HepG2 (cell line): ENCODE results near the gene RABGAP1. TPM values are rescaled to one million over a fixed set of nuclear protein-coding genes. Genes with fewer than 3 reads are reported as not detected.

Source experiments
- ARNT2 ChIP-seq: sonication (generic); formaldehyde crosslinking; IDR thresholded peaks from 2 replicates; pipeline ENCODE4 v1.8.0; 2022; ENCODE audit warnings: mild to moderate bottlenecking, low read depth, missing genetic modification reagents, moderate library complexity
- ATAD3A ChIP-seq: sonication (generic); formaldehyde crosslinking; IDR thresholded peaks from 2 replicates; pipeline ENCODE4 v1.4.0; 2020; ENCODE audit warnings: missing genetic modification reagents
- DNMT1 ChIP-seq: sonication (generic); formaldehyde crosslinking; IDR thresholded peaks from 2 replicates; pipeline ENCODE4 v1.5.1; 2020; ENCODE audit warnings: mild to moderate bottlenecking, missing genetic modification reagents
- FOXA3 ChIP-seq: IDR thresholded peaks from 2 replicates; pipeline ENCODE4 v1.6.1; 2016; ENCODE audit warnings: missing genetic modification reagents, missing compliant biosample characterization
- FOXK2 ChIP-seq: fragments of 450-650 bp; IDR thresholded peaks from 2 replicates; pipeline ENCODE4 v1.6.1; 2016
- GATA4 ChIP-seq: sonication (generic); IDR thresholded peaks from 2 replicates; pipeline ENCODE4 v1.6.1; 2016; ENCODE audit warnings: antibody characterized with exemption, low read depth, borderline replicate concordance
- MTA1 ChIP-seq: sonication (generic); formaldehyde crosslinking; IDR thresholded peaks from 2 replicates; pipeline ENCODE4 v1.4.0; 2020; ENCODE audit warnings: missing genetic modification reagents, mild to moderate bottlenecking, borderline replicate concordance
- NCOR1 ChIP-seq: fragments of 200-600 bp; sonication (generic); IDR thresholded peaks from 2 replicates; pipeline ENCODE4 v1.7.0; 2017; ENCODE audit warnings: antibody characterized with exemption, low read length, borderline replicate concordance
- NFYC ChIP-seq: IDR thresholded peaks from 2 replicates; pipeline ENCODE4 v1.6.1; 2016; ENCODE audit warnings: missing genetic modification reagents, missing compliant biosample characterization
- NONO ChIP-seq, 2 experiments: fragments of 450-650 bp in 1 of 2; sonication (generic) in 1 of 2; formaldehyde crosslinking in 1 of 2; IDR thresholded peaks in 1 of 2; conservative IDR thresholded peaks in 1 of 2; 2 replicates each; pipeline versions ENCODE4 v1.6.1 to v1.8.0; 2017 to 2022; ENCODE audit warnings: mild to moderate bottlenecking in 1 of 2, missing genetic modification reagents in 1 of 2, moderate library complexity in 1 of 2
- PAF1 ChIP-seq: IDR thresholded peaks from 2 replicates; pipeline ENCODE4 v1.6.1; 2016; ENCODE audit warnings: missing genetic modification reagents, missing compliant biosample characterization
- SP4 ChIP-seq: sonication (generic); formaldehyde crosslinking; IDR thresholded peaks from 2 replicates; pipeline ENCODE4 v1.8.1; 2023; ENCODE audit warnings: mild to moderate bottlenecking, missing genetic modification reagents
- ZFP90 ChIP-seq: sonication (generic); formaldehyde crosslinking; IDR thresholded peaks from 2 replicates; pipeline ENCODE4 v1.8.0; 2022; ENCODE audit warnings: missing genetic modification reagents, mild to moderate bottlenecking, inconsistent platforms, borderline replicate concordance
- ZMYM4 ChIP-seq: sonication (generic); formaldehyde crosslinking; IDR thresholded peaks from 2 replicates; pipeline ENCODE4 v1.8.1; 2023; ENCODE audit warnings: mild to moderate bottlenecking, missing genetic modification reagents
- ZNF101 ChIP-seq: sonication (generic); formaldehyde crosslinking; IDR thresholded peaks from 2 replicates; pipeline ENCODE4 v1.4.0; 2020; ENCODE audit warnings: mild to moderate bottlenecking, low read depth, missing genetic modification reagents, borderline replicate concordance
- ZNF501 ChIP-seq: sonication (generic); formaldehyde crosslinking; IDR thresholded peaks from 2 replicates; pipeline ENCODE4 v1.5.1; 2020; ENCODE audit warnings: mild to moderate bottlenecking, moderate library complexity, missing genetic modification reagents
- ZNF781 ChIP-seq: sonication (generic); formaldehyde crosslinking; IDR thresholded peaks from 2 replicates; pipeline ENCODE4 v1.5.1; 2020; ENCODE audit warnings: borderline replicate concordance, mild to moderate bottlenecking, missing genetic modification reagents; ENCODE audit errors: not compliant biosample characterization
- polyA plus RNA-seq, 8 experiments: library from polyadenylated mRNA; depleted of rRNA in 3 of 8; stranded (reverse) in 7 of 8; unstranded in 1 of 8; fragments of >200 nt; fragmentation: Illumina TruSeq in 4 of 8; extraction: Trizol in 4 of 8; gene quantifications; 2 replicates each; pipeline versions ENCODE4 v1.2.1 to v1.2.3, GENCODE V29; 2011 to 2016; ENCODE audit warnings: low read depth in 4 of 8, missing spikeins in 1 of 8, mixed read lengths in 1 of 8; ENCODE audit not compliant: insufficient read depth in 1 of 8
- total RNA-seq, 5 experiments: library from RNA; depleted of rRNA; stranded (reverse); fragments of >200 nt; fragmentation: Illumina TruSeq; extraction: Trizol; gene quantifications; 2 replicates each; pipeline ENCODE4 v1.2.3, GENCODE V29; 2016; ENCODE audit warnings: low read depth in 1 of 5
- TF ChIP-seq, protein P1 (sequence below): sonication (generic); formaldehyde crosslinking; IDR thresholded peaks from 2 replicates; pipeline ENCODE4 v1.4.0; 2020; ENCODE audit warnings: mild to moderate bottlenecking, missing genetic modification reagents
- TF ChIP-seq, protein P2 (sequence below): sonication (generic); formaldehyde crosslinking; IDR thresholded peaks from 2 replicates; pipeline ENCODE4 v1.4.0; 2020; ENCODE audit warnings: missing genetic modification reagents
- TF ChIP-seq, protein P3 (sequence below): IDR thresholded peaks from 2 replicates; pipeline ENCODE4 v1.6.1; 2018; ENCODE audit warnings: missing genetic modification reagents, mild to moderate bottlenecking, missing compliant biosample characterization
- TF ChIP-seq, protein P4 (sequence below): sonication (generic); formaldehyde crosslinking; conservative IDR thresholded peaks from 2 replicates; pipeline ENCODE4 v1.4.0; 2020; ENCODE audit warnings: missing genetic modification reagents
- TF ChIP-seq, protein P5 (sequence below): sonication (generic); formaldehyde crosslinking; IDR thresholded peaks from 2 replicates; pipeline ENCODE4 v1.4.0; 2020; ENCODE audit warnings: missing genetic modification reagents

RABGAP1 gene
- total and polyA plus RNA-seq, 2 of the 13 experiments (the other 11 are each of a cell fraction or from before 2014, with no cell fraction given), result 19.1 to 19.3 TPM

DNA sequence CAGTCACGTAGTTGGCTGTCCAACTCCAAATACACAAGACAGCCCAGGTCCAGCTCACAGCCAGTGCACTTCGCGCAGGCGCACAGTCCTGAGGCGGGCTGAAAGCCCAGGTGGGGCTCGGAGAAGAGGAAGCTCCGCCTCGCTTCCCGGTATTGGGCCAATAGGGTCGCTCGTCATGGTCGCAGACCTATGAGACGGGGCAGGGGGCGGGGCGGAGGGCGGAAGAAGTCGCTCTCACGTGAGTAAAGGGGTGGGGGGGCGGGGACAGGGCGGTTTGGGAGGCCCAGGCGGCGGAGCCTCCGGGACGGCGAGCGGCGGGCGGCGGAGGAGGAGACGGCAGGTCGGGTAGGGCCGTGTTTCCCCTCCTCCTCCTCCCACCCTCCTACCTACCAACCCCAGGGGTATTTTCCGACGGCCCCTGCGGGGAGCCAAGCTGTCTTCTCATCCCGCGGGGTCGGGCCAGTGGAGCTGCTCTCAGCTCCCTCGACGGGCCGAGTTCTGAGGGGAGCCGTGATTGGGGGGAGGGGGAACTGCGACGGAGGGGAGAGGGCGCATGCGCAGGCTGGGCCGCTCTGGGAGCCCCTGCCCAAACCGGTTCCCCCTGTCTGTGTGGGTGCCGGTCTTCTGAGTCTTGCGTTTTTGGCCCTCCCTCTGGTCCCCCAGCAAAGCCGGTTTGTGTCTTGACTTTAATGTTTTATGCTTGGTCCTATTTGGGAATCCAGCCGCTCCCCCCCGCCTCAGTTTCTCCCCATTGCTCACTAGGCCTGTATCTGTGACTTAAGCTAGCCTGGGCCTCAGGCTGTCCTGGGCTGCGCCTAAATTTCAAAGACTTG lies at the start of gene RABGAP1 (continued):
- TF ChIP-seq MTA1 (CRISPR knock-in tag) (peak; percentile 43; the same call in 1 of the 2 replicates), NFYC (peak; percentile 81), NCOR1 (0 out of 2 replicates have a peak, but pooled peaks have one; percentile 22), ATAD3A (no peak), SP4 (CRISPR knock-in tag) (peak; percentile 73; the same call in 1 of the 2 replicates), FOXK2 (no peak), ZNF101 (CRISPR knock-in tag) (0 out of 2 replicates have a peak, but pooled peaks have one; percentile 2), FOXA3 (CRISPR knock-in tag) (no peak), ZNF501 (CRISPR knock-in tag) (peak; percentile 8; the same call in 1 of the 2 replicates), PAF1 (no peak), DNMT1 (no peak), NONO (IDR thresholded peaks at IDR 0.05) (no peak), NONO (CRISPR knock-in tag; conservative IDR thresholded peaks at IDR 0.05) (peak; percentile 66; the same call in 1 of the 2 replicates), ZNF781 (no peak), GATA4 (peak; percentile 13; the same call in 1 of the 2 replicates), ZFP90 (CRISPR knock-in tag) (0 out of 2 replicates have a peak, but pooled peaks have one; percentile 78), ZMYM4 (CRISPR knock-in tag) (no peak), ARNT2 (peak; percentile 47)
- TF ChIP-seq, protein P1, sequence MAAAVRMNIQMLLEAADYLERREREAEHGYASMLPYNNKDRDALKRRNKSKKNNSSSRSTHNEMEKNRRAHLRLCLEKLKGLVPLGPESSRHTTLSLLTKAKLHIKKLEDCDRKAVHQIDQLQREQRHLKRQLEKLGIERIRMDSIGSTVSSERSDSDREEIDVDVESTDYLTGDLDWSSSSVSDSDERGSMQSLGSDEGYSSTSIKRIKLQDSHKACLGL, result peak; percentile 67; the same call in 1 of the 2 replicates
- TF ChIP-seq, protein P2, sequence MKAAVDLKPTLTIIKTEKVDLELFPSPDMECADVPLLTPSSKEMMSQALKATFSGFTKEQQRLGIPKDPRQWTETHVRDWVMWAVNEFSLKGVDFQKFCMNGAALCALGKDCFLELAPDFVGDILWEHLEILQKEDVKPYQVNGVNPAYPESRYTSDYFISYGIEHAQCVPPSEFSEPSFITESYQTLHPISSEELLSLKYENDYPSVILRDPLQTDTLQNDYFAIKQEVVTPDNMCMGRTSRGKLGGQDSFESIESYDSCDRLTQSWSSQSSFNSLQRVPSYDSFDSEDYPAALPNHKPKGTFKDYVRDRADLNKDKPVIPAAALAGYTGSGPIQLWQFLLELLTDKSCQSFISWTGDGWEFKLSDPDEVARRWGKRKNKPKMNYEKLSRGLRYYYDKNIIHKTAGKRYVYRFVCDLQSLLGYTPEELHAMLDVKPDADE (CRISPR knock-in tag), result 0 out of 2 replicates have a peak, but pooled peaks have one; percentile 40
- TF ChIP-seq, protein P3, sequence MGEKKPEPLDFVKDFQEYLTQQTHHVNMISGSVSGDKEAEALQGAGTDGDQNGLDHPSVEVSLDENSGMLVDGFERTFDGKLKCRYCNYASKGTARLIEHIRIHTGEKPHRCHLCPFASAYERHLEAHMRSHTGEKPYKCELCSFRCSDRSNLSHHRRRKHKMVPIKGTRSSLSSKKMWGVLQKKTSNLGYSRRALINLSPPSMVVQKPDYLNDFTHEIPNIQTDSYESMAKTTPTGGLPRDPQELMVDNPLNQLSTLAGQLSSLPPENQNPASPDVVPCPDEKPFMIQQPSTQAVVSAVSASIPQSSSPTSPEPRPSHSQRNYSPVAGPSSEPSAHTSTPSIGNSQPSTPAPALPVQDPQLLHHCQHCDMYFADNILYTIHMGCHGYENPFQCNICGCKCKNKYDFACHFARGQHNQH (CRISPR knock-in tag), result peak; percentile 46; the same call in 1 of the 2 replicates
- TF ChIP-seq, protein P4, sequence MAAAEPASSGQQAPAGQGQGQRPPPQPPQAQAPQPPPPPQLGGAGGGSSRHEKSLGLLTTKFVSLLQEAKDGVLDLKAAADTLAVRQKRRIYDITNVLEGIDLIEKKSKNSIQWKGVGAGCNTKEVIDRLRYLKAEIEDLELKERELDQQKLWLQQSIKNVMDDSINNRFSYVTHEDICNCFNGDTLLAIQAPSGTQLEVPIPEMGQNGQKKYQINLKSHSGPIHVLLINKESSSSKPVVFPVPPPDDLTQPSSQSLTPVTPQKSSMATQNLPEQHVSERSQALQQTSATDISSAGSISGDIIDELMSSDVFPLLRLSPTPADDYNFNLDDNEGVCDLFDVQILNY (CRISPR knock-in tag), result no peak
- TF ChIP-seq, protein P5, sequence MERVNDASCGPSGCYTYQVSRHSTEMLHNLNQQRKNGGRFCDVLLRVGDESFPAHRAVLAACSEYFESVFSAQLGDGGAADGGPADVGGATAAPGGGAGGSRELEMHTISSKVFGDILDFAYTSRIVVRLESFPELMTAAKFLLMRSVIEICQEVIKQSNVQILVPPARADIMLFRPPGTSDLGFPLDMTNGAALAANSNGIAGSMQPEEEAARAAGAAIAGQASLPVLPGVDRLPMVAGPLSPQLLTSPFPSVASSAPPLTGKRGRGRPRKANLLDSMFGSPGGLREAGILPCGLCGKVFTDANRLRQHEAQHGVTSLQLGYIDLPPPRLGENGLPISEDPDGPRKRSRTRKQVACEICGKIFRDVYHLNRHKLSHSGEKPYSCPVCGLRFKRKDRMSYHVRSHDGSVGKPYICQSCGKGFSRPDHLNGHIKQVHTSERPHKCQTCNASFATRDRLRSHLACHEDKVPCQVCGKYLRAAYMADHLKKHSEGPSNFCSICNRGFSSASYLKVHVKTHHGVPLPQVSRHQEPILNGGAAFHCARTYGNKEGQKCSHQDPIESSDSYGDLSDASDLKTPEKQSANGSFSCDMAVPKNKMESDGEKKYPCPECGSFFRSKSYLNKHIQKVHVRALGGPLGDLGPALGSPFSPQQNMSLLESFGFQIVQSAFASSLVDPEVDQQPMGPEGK (CRISPR knock-in tag), result peak; percentile 37
